ENCODE data around the gene CHAC2. TPM values are rescaled to one million over a fixed set of nuclear protein-coding genes. Genes with fewer than 3 reads are reported as not detected.

Gene CHAC2
- total and polyA plus RNA-seq, 2 of the 13 experiments (the other 11 are each of a cell fraction or from before 2014, with no cell fraction given), result 1.7 to 10.7 TPM

DNA sequence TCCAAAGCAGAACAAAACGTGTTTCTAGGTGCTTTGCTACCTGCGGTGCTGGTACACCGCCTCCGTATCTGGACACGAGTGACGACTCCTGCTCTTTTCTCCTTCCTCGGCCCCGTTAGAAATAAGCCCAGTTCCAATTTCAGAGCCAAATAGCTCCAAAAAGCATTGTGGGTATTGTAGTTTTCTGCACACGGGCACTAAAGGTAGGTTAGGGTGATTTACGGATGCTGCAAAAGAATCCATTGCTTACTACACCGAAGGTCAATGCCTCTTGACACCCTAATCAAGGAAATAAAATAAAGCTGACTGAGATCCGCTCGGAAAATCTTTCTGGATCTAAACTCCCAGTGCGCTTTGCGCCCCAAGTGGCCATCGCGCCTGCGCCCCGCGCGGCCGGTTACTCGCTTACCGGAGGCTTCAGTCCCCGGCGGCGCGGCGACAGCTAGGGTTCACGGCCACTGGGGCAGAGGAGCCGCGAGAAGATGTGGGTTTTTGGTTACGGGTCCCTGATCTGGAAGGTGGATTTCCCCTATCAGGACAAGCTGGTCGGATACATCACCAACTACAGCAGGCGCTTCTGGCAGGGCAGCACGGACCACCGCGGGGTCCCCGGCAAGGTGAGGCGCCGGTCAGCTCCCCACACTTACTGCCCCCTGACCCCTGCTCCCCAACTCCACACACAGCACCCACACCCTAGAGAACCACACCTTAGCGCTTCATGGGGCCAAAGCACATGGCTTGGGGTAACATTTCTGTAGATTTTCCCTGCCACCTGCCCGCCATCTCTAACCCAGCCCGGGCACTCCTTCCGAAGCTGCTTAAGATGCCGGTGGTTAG lies at the start of gene CHAC2 (continued):
- TF ChIP-seq ZBTB33 (CRISPR knock-in tag; IDR thresholded peaks at IDR 0.05), result no peak
- TF ChIP-seq SOX13 (IDR thresholded peaks at IDR 0.05), result no peak
- 0 out of 4 replicates have a peak, but pooled peaks of 1 of the 2 experiments have one; percentile 7 for TF ChIP-seq SOX13 (CRISPR knock-in tag; conservative IDR thresholded peaks at IDR 0.05 in 1 of 2, IDR thresholded peaks at IDR 0.05 in 1 of 2)
- peak; percentile 47; the same call in 1 of the 2 replicates for TF ChIP-seq ARNT2 (CRISPR knock-in tag; IDR thresholded peaks at IDR 0.05; ENCODE audit: low read depth)
- 0 out of 2 replicates have a peak, but pooled peaks have one; percentile 64 for TF ChIP-seq SAFB2 (CRISPR knock-in tag; IDR thresholded peaks at IDR 0.05; ENCODE audit: borderline replicate concordance, low read depth)
- no peak for TF ChIP-seq PREB (CRISPR knock-in tag; IDR thresholded peaks at IDR 0.05)
- peak; percentile 65 for TF ChIP-seq UBTF (CRISPR knock-in tag; IDR thresholded peaks at IDR 0.05)
- TF ChIP-seq ZC3H4 (CRISPR knock-in tag; IDR thresholded peaks at IDR 0.05; ENCODE audit: borderline replicate concordance), result no peak
- peak; percentile 40 for TF ChIP-seq YY1 (IDR thresholded peaks at IDR 0.05; ENCODE audit: insufficient read depth, insufficient replicate concordance, low read depth, low read length)
- peak; percentile 93 for TF ChIP-seq AKAP8 (CRISPR knock-in tag; IDR thresholded peaks at IDR 0.05)
- TF ChIP-seq ZNF639 (CRISPR knock-in tag; conservative IDR thresholded peaks at IDR 0.05), result 0 out of 2 replicates have a peak, but pooled peaks have one; percentile 59
- TF ChIP-seq CBFB (CRISPR knock-in tag; IDR thresholded peaks at IDR 0.05), result no peak
- TF ChIP-seq GATA4 (IDR thresholded peaks at IDR 0.05; ENCODE audit: borderline replicate concordance, low read depth), result no peak
- TF ChIP-seq ZNF350 (CRISPR knock-in tag; IDR thresholded peaks at IDR 0.05; ENCODE audit: borderline replicate concordance, low read depth), result peak; percentile 89
- TF ChIP-seq FIP1L1 (IDR thresholded peaks at IDR 0.05; ENCODE audit: borderline replicate concordance, insufficient read depth, low read depth, low read length), result no peak
